NCI-H1694 (cell line): Measurements from ENCODE around the gene SCARF2.
"Not testable (repeated sequence)": the region's sequence is repeated elsewhere in the genome, so short reads cannot be mapped to it uniquely, and the experiment has no call there.

ENCODE experiments used
- DNase-seq: peaks from one replicate; lab custom pipeline; 2025; lab: John Stamatoyannopoulos, UW

The SCARF2 gene

GRCh38 chr22:20409385-20409784, 28.2 kb downstream of the SCARF2 start:
- not testable (repeated sequence) for DNase-seq

- no peak for DNase-seq
These were observed 28.7 kb downstream of the SCARF2 start for GRCh38 chr22:20408891-20409290.

- no peak for DNase-seq
These were observed 29.8 kb downstream of the SCARF2 start for GRCh38 chr22:20407829-20408228.

- DNase-seq = no peak
These were observed 30.8 kb downstream of the SCARF2 start for GRCh38 chr22:20406686-20407408.

DNA sequence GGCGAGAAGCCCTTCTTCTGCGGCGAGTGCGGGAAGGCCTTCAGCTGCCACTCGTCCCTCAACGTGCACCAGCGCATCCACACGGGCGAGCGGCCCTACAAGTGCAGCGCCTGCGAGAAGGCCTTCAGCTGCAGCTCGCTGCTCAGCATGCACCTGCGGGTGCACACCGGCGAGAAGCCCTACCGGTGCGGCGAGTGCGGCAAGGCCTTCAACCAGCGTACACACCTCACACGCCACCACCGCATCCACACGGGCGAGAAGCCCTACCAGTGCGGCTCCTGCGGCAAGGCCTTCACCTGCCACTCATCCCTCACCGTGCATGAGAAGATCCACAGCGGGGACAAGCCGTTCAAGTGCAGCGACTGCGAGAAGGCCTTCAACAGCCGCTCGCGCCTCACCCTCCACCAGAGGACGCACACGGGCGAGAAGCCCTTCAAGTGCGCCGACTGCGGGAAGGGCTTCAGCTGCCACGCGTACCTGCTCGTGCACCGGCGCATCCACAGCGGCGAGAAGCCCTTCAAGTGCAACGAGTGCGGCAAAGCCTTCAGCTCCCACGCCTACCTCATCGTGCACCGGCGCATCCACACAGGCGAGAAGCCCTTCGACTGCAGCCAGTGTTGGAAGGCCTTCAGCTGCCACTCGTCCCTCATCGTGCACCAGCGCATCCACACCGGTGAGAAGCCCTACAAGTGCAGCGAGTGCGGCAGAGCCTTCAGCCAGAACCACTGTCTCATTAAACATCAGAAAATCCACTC, 31.5 kb downstream of the SCARF2 start:
- no peak for DNase-seq

GRCh38 chr22:20405291-20405930, 32.2 kb downstream of the SCARF2 start:
- no peak for DNase-seq

DNA sequence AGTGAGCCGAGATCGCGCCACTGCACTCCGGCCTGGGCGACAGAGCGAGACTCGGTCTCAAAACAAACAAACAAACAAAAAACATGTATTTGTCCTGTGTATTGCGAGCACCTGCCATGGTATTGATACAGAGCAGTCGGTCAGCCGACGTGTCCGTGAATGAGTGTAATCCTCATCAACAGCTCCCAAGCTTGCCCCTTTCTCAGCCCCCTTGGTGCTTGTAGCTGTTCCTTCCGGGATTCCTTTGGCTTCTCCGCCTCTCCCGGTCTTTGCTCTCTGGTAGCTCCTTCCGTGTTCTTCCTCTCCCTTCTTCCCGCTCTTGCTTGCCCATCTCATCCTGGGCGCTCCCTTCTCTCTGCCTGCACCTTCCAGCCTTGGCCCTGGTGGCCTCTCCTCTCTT, 32.7 kb downstream of the SCARF2 start:
- DNase-seq = no peak

DNA sequence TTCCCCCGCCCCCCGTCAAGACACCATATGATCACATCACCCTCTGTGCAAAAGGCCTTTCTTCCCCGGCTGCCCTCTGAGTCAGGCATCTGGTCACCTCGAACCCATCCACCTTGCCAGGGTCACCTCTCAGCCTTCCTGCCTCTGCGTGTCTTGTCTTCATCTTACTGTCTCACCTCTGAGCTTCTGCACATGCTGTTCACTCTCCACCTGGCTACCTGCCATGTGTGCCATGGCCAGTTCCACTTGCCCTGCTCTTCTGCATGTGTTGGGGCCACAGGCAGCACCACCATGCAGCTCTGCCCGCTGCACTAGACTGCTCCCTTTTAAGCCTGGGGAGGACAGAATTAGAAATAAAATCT, 33.9 kb downstream of the SCARF2 start:
- DNase-seq = no peak

DNA sequence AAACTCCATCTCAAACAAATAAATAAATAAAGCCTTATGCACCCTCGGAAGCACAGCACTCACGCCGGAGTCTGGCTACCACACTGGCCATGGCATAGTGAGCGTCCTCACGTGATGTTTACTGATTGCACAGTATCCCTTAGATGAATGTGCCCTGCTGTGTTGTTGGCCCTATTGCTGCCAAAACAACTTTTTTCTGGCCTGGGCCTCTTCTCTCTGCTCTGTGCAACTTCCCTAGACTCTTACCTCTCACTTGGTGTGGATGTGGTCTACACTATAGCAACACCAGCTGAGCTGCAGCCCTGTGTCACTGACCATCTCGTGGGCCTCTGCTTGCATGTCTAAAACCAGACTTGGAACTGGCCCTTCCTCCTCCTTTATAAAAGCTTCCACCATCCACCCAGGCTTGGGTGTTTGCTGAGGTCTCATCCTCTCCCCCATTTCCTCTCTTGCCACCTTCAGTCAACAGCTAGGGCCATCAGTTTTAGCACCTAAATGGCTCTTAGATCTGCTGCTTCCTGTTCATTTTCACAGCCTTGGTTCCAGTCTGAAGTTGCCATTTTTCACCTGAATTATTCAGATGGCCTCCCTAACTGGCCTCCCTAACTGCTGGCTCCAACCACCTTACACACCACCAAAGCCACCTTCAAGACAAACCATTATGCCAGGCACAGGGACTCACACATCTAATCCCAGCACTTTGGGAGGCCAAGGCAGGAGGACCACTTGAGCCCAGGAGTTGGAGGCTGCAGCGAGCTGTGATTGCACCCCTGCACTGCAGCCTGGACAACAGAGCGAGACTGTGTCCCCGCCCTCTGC, 34.5 kb downstream of the SCARF2 start:
- no peak for DNase-seq

- no peak for DNase-seq
These were observed 36.1 kb downstream of the SCARF2 start for GRCh38 chr22:20401376-20402014.

DNA sequence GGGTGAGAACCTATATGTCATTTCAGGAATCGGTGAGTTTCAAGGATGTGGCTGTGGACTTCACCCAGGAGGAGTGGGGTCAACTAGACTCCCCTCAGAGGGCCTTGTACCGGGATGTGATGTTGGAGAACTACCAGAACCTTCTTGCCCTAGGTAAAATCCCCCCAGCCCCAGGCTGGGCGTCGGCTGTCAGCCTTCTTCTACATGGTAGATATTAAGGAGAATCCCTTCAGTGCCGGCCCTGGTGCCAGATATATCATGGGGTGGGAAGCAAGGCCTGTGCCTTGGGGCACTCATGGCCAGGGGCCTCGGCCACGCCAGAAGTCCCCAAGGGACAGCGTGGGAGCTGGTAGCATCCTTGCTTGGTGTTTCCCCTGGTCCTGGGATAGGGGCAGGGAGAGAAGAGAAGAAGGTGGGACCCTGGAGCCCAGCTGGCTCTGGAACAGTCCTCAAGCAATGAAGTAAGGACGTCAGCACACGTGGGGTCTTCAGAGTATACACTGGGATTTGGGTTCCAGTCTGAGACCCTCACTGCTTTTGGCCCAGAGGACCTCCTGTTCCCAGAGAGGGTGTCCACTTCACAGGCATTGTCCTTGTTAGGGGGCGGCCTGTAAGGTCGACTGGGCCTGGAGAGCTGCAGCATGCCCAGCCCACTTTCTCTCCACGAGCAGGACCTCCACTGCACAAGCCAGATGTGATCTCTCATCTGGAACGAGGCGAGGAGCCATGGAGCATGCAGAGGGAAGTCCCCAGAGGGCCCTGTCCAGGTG, 36.8 kb downstream of the SCARF2 start:
- no peak for DNase-seq

- no peak for DNase-seq
These were observed 37.6 kb downstream of the SCARF2 start for GRCh38 chr22:20399866-20400605.

DNA sequence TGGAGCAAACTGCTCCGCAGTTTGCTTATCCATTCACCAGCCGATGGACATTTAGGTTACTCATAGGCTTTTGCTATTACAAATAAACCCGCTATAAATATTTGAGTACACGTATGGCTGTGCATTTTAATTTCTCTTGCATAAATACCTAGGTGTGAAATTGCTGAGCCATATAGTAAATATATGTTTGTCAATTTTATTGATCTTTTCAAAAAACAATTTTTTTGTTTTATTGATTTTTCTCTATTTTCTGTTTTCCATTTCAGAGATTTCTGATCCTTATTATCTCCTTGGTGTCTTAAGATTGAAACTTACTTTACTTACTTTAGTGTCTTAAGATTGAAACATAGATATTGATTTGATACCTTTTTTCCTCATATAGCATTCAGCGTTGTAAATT, 39.2 kb downstream of the SCARF2 start:
- DNase-seq = no peak

- no peak for DNase-seq
These were observed 40.1 kb downstream of the SCARF2 start for GRCh38 chr22:20397498-20397897.

DNA sequence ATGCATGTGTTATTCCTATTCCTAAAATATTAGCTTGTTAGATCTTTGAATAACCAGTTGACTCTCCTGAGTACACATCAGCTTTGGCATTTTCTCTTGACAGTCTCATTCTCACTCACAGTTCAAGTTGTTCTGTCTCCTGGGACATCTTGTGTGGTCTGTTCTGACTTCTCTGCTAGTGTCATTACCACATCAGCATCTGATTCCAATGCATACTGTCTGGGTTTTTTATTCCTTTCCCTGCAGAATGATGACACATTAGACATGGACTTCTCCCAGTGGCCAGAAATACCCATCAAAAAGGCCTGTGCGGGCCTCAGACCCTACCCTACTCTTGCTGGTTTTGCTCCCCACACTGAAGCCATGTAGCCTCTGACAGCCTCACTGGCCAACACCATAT, 41.0 kb downstream of the SCARF2 start:
- no peak for DNase-seq

DNA sequence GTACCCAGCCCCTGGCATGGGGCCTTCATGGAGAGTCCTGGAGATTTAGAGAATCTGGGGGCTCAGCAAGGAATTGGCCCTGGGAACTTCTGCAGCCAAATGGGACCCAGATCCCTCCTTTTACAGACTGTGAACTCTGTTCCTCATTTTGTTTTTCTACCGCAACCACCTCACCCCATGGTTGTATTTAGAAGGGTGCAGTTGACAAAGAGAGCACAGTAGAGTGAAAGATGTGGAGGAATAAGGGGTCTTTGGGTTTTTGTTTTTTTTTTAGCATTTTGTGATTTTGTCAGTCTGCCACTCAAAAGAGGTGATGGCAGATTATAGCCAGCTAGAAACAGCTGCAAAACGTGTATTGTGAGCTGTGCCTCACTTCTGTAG, 41.7 kb downstream of the SCARF2 start:
- no peak for DNase-seq

DNA sequence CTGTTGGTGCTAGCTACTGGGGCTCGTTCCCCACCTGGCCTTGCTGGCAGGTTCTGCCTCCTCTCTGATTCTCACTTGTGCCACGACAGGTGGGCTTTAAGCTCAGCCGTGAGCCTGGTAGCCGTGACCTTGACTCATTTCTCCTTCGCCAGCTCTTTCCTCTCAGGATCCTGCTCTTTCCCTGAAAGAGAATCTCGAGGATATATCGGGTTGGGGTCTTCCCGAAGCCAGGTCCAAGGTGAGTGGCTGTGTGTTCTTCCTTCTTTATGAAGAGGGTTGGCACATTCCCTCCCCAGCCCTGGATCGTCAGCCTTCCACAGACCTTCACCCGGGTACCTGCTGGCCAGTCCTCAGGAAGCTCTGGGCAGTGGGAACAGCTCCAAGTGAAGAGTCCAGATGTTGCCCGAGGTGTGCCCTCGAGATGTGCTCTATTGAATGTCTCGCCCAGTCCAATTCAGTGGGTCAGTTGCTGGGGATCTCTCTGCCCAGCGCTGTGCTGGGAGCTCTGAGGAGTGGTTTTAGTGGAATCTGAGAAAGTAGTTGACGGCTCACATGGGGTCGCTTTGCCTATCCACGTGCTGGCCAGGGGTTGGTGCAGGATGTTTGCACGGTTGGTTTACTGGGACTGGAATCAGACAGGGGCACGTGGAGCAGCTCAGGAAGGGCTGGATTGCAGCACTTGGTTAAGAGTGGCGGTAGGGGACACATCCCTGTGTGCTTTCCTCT, 42.3 kb downstream of the SCARF2 start:
- no peak for DNase-seq

DNA sequence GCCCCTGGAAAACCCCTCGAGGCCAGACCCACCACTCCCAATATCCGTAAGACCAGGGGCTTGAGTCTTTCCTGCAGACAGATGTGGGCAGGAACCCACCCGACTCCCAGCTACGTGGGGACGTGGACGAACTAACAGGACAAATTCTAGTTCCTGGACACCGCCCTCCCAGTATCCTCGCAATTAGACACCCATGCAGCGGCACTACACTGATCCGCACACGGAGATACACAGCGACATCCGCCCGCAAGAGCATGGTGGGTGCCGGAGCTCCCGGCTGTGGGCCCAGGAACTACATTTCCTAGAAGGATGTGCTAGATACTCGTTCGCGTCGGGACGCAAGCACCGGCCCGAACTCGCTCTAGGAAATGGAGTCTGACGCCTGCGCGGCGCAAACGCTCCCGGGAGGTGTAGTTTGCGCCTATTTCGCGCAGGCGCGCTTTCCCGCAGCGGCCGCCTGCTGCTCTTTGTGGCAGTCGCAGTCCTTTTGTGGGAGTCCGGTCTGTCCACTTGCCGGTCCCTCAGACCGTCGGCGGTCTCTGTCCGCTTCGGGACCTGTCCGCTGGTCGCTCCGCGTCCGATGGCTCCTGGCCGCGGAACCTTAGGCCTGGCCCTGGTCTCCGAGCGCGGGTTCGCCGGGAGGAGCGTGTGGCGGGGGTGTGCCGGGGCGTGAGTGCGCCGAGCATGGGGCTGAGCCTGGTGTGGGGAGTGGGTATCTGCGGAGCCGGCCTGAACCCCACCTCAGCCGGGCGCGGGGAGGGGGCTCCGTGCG, 43.7 kb downstream of the SCARF2 start, which contains the start of gene ZNF74:
TSS of gene ZNF74 (plus strand) at position 447 of the 772 bp plus-strand sequence. CDS start 478 bp downstream, outside the sequence.
- DNase-seq = peak; percentile 46
